Measurements from ENCODE around the gene SPRN.

DNA sequence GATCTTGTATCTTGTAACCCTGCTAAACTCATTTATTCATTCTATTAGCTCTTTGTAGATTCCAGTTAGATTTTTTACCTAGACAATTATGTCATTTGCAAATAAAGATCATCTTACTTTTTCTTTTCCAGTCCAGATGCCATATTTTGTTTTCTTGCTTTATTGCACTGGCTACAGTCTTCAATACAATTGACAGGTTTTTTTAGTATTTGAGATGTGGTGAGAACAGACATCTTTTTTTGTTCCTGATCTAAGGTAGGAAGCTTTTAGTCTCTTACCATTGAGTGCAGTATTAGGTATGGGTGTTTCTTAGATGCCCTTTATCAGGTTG, 12.1 kb downstream of the SPRN start:
- TF ChIP-seq, protein P1, sequence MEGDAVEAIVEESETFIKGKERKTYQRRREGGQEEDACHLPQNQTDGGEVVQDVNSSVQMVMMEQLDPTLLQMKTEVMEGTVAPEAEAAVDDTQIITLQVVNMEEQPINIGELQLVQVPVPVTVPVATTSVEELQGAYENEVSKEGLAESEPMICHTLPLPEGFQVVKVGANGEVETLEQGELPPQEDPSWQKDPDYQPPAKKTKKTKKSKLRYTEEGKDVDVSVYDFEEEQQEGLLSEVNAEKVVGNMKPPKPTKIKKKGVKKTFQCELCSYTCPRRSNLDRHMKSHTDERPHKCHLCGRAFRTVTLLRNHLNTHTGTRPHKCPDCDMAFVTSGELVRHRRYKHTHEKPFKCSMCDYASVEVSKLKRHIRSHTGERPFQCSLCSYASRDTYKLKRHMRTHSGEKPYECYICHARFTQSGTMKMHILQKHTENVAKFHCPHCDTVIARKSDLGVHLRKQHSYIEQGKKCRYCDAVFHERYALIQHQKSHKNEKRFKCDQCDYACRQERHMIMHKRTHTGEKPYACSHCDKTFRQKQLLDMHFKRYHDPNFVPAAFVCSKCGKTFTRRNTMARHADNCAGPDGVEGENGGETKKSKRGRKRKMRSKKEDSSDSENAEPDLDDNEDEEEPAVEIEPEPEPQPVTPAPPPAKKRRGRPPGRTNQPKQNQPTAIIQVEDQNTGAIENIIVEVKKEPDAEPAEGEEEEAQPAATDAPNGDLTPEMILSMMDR (conservative IDR thresholded peaks at IDR 0.05; ENCODE audit: low read depth in 2 of 2), result no peak
- no peak for TF ChIP-seq EZH2 (IDR thresholded peaks at IDR 0.05; ENCODE audit: low read depth, unreplicated experiment)
- no peak for TF ChIP-seq POLR2AphosphoS5 (IDR thresholded peaks at IDR 0.05; ENCODE audit: low read depth)
- TF ChIP-seq EZH2phosphoT487 (IDR thresholded peaks at IDR 0.05; ENCODE audit: unreplicated experiment), result no peak
- no peak for TF ChIP-seq ZNF114 (CRISPR knock-in tag; IDR thresholded peaks at IDR 0.05)
- TF ChIP-seq, protein P2, sequence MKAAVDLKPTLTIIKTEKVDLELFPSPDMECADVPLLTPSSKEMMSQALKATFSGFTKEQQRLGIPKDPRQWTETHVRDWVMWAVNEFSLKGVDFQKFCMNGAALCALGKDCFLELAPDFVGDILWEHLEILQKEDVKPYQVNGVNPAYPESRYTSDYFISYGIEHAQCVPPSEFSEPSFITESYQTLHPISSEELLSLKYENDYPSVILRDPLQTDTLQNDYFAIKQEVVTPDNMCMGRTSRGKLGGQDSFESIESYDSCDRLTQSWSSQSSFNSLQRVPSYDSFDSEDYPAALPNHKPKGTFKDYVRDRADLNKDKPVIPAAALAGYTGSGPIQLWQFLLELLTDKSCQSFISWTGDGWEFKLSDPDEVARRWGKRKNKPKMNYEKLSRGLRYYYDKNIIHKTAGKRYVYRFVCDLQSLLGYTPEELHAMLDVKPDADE (IDR thresholded peaks at IDR 0.05), result no peak
- no peak for TF ChIP-seq CREB1 (CRISPR knock-in tag; IDR thresholded peaks at IDR 0.05; ENCODE audit: low read depth)

All from GM23338 (cell line).